GM12874 (cell line): ENCODE results near the gene AHNAK.

Experiments
- TF ChIP-seq, protein P1 (sequence below): IDR thresholded peaks from 2 replicates; pipeline ENCODE4 v1.5.1; 2011; ENCODE audit warnings: low read depth, mild to moderate bottlenecking, control low read depth, low read length, moderate library complexity; ENCODE audit not compliant: insufficient read depth

The AHNAK gene

DNA sequence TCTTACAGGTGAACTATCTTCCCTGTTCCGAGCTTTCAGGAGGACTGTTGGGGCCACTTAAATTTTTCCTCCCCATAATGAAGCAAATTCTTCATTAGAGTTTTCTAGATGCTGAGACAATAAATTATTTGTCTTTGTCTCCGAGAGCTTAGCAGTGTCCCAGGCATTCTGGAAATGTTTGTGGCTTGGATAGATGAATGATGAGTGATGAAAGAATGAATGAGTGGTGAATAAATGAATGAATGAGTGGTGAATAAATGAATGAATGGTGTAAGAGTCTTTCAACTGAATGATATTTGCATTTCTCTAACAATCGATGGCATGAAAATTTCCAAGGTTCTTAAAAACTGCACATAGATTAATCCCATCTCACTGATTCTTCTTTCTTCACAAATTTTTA lies 52.8 kb downstream of the AHNAK start:
- TF ChIP-seq, protein P1, sequence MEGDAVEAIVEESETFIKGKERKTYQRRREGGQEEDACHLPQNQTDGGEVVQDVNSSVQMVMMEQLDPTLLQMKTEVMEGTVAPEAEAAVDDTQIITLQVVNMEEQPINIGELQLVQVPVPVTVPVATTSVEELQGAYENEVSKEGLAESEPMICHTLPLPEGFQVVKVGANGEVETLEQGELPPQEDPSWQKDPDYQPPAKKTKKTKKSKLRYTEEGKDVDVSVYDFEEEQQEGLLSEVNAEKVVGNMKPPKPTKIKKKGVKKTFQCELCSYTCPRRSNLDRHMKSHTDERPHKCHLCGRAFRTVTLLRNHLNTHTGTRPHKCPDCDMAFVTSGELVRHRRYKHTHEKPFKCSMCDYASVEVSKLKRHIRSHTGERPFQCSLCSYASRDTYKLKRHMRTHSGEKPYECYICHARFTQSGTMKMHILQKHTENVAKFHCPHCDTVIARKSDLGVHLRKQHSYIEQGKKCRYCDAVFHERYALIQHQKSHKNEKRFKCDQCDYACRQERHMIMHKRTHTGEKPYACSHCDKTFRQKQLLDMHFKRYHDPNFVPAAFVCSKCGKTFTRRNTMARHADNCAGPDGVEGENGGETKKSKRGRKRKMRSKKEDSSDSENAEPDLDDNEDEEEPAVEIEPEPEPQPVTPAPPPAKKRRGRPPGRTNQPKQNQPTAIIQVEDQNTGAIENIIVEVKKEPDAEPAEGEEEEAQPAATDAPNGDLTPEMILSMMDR, result no peak

DNA sequence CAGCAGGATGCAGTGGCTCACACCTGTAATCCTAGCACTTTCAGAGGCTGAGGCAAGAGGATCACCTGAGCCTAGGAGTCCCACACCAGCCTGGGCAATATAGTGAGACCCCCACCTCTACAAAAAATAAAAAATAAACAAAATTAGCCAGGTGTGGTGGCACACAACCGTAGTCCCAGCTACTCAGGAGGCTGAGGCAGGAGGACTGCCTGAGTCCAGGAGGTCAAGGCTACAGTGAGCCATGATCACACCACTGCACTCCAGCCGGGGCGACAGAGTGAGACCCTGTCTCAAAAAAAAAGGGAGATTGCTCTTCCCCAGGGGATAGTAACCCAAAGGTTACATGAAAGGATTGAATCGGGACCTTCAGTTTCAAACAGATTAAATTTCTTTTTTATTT lies 54.0 kb downstream of the AHNAK start:
- TF ChIP-seq, protein P1, result no peak

DNA sequence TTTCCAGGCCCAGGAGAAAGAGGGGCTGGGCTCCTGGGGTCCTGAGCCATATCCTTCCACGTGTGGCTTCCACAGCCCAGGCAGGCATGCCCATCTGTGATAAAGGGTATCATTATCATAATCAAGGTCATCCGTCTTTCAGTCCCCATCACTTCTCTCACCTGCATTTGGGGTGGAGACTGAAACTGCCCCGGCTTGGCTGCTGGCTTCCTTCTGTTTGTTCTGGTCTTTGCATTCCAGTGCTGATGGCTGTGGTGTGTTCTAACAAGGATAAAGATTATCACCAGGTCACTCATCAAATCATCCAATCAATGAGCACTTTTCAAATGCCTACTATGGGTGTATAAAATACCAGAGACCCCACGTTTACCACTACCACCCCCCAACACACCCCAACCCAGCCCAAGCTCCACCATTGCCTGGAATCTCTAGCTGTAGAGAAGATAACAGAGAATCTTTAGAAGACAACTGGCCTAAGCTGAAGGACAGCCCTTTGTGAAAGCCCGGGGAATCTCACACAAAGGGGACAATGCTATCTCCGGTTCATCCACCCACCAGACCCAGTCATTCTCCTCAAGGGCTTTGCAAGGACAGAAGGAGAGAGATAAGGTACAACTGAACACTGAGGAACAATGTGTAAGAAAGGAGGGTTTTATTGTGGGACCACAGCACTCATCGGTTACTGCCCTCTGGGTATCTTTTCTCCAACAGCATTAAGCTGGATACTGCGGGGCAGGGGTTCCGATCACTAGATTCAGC lies 54.9 kb downstream of the AHNAK start:
- TF ChIP-seq, protein P1, result no peak

DNA sequence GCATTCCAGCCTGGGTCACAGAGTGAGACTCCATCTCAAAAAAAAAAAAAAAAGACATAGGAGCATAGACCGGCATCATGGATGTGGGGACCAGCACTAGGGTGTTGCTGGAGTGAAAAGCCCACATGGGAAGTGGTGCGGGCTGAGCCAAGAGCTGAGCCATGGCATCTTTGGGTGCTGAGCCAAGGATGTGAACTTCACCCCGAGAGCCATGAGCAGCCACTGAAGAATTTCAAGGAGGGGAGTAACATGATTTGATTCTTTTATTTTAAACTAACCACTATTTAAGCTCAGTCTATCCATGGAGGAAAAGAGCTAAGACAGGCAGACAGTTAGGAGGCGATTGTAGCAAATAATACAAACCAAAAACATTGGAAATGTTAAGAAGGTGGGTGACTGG lies 57.4 kb downstream of the AHNAK start:
- TF ChIP-seq, protein P1, result no peak

DNA sequence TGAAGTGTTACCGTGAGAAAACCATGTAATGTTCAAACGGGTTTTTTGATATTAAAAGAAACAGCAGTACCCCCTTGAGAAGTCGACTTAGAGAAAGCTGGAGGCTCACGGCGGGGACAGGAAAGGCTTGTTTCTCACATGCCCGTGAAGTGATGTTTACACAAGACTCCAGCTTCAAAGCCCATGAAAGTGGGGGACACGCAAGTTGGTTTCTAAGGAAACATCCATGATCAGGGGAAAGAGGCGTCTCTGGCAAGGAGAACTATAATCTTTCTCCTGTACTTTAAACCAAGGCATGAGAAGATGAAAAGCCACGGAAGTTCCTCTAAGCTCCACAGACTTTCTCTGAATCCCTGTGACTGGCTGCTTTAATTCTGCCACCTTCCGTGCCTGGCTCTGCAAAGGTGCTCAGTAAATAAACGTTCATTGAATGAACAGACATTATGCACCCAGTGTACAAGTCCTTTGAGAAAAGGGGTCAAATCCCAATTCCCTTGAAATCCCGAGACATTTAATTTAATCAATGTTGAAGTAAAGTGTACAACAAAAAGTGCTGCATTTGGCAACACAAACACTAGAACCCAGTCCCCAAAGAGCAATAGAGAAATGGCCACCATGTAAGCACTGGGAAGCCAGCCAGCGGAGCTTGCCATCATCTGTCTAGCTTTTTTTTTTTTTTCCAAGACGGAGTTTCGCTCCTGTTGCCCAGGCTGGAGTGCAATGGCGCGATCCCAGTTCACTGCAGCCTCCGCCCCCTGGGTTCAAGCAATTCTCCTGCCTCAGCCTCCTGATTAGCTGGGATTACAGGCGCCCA lies 58.7 kb downstream of the AHNAK start:
- TF ChIP-seq, protein P1, result no peak

DNA sequence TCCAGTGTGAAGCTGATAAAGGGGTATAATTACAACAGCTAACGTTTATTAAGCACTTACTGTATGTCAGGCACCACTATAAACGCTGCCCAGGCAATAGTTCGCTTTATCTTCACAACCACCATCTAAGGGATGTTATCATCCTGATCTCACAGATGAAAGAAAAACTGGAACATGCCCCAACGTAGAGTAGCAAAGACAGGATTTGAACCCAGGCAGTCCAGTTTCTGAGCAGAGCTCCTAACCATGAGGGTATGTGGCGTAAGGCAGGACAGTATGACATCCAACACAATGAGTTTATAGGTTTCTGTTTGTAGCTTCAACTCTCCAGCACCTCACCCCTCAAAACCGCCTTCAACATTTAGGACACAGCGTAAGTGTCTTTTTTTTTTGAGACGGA lies 59.5 kb downstream of the AHNAK start:
- TF ChIP-seq, protein P1, result no peak

DNA sequence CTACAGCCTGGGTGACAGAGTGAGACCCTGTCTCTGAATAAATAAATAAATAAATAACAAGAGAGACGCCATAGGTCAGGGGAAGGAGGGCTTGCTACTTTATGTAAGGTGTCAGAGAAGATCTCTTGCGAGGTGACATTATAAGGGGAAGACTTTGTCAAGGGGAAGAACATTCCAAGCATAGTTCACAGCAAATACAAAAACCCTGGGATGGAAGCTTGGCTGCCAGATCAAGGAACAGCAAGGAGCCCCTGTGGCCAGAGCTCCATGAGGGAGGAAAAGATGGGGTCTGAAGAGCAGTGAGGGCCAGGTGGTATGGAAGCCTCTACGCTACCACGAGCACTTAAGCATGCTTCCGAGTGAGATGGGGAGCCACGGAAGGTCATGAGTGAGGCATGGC lies 62.3 kb downstream of the AHNAK start:
- TF ChIP-seq, protein P1, result no peak
